HG02678 (cell line): ENCODE data around the gene PTPRD.

Experiments
- ATAC-seq: cut with Tn5 transposase; IDR thresholded peaks from one replicate; pipeline ENCODE4 v1.9.1; 2021; ENCODE audit warnings: mild to moderate bottlenecking, moderate library complexity; ENCODE audit not compliant: unreplicated experiment

PTPRD gene

GRCh38 chr9:8569823-8570222 is 2043.0 kb downstream of the PTPRD start:
- ATAC-seq: no peak

DNA sequence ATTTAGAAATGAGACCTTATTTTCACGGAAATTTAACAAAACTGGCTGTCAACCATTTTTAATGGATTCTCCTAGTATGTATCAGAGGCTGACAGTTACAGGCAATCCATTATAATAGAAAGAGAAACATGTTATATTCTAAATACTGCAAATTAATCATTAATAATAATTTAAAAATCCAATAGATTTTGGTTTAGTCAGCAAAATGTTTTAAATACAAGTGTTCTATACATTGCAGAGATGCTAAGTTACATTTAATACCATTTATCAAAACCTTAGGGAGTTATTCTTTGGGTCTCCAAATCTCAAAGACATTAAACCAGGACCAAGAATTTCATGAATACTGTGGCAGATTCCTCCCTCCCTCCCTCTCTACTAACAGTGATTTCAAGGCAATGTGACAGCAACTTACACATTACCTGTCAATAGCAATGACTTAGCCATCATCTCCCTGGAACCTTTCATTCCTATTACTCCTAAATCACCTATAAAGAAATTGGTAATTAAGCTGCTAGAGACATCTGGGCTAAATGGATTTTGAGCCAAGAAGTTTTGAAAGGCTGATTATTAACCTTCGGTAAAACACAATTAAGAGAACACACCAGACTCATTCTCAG is 2044.7 kb downstream of the PTPRD start:
- ATAC-seq: no peak

- ATAC-seq: no peak
These were observed 2047.8 kb downstream of the PTPRD start for GRCh38 chr9:8564960-8565359.

GRCh38 chr9:8560560-8561525 is 2052.0 kb downstream of the PTPRD start:
- ATAC-seq: no peak

GRCh38 chr9:8558176-8558575 is 2054.6 kb downstream of the PTPRD start:
- ATAC-seq: no peak

DNA sequence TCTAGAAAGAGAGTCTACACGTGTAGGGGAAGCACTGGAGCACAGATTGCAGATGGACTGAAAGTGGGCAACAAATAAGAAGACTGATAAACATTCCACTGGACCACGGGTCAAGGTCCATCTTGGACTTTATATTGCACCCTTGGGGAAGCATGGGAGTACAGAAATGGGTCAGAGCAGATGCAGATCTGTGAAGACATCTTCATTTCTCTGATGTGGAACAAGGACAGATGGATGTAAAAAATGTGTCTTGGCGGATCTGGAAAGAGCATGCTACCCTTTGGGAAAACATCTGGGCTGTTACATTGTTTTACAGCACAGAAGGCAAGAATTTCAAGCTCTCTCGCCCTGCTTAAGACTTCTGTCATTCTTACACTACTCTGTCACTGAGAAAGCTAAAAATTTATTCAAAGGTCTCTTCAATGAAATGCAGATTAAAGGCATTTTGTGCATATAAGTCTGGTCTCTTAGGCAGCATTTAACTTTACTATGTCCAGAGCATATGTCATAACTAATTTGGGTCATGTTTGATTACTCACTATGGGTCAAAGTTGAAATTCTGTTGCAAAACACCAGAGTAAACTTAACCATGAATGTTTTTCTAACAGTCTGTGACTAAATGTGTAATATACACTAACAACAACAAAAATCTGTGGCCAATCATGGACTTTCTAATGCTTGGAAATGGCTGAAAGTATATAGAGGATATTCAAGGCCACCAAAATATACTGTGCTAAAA is 2056.9 kb downstream of the PTPRD start:
- ATAC-seq: no peak

DNA sequence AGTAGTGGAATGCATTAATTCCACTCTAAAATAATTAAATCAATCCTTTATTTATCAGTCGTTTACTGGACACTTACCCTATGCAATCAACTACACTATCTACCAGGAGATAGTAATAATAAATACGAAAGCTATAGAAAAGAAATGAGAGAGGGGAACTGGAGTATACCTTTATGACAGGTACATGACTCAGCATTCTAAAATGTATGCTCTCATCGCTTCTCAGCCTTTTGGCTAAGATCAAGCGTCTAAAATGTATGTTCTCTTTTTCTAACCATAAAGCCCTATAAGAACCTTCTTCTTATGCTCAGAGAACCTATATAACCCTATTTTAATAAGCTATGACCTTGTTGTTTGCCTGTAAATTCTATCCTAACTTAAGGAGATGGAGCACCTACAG is 2059.4 kb downstream of the PTPRD start:
- no peak for ATAC-seq

DNA sequence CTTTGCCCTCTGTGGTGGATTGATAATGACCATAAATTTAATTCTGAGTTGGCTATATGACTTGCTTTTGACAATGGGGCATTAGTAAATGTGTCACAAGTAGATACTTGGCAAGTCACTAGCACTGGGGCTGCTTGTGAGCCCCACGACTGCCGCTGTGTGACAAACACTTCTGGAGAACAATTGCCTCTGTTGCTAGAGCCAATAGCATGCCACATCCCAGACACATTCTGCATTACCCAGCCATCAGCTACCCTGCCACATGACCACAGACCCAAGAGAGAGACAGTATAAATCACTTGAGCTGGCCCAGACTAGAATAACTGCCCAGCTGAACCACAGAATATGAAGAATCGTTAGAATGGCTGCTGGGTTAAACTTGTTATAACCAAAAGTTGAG is 2060.1 kb downstream of the PTPRD start:
- no peak for ATAC-seq

DNA sequence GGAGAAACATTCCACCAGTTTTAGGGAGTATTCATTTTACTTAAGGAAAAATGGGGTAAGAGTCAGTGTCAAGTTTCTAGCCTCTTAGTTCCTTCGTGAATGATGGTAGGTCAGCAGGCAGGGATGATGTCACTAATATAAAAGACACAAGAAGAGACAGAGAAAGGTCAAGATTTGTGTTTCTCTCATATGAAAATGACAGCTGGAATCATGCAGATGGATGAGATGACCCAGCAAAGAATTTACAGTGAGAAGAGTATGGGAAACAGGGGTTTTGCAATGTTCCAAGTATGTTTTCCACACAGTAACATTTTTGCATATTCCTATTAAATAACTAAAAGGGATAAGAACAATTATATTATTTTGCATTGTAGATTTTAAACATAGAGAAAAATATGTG is 2063.6 kb downstream of the PTPRD start:
- ATAC-seq: no peak

DNA sequence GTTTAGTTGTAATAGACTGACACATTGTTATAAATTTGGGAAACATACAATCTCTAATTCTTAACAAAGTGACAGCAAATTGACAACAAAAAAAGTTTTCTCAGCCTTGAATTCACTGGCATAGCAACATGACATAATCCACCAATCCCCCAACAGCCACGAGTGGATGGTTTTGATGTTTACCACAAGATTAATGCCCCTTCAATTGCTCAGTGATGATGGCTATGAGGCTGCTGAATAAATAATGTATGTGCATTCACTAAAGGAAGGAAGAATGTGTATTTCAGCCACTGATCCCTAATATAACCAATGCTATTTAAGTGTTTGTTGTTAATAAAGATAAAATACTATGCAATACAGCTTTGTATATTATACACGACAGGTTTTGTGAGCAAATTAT is 2069.6 kb downstream of the PTPRD start:
- ATAC-seq: no peak

- ATAC-seq: no peak
These were observed 2070.3 kb downstream of the PTPRD start for GRCh38 chr9:8542537-8542936.

DNA sequence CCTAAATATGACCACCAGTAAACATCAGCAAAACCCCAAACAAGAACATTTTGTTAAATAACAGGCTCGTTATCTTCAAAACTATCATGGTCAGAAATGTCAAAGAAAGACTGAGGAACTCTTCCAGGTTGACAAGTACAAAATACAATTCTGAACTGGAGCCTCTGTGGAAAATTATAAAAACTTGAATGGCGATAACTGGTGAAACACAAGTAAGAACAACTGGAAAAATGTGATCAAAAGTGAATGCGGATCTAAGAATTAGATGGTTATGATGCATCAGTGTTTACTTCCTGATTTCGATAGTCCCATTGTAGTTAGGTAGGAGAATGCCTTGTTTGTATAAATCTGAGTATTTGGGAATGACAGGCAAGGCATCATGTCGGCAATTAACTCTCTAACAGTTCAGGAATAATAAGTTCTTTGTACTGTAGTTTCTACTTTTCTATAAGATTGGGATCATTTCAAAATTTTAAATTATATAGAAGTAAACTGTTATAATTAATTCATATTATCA is 2073.1 kb downstream of the PTPRD start:
- ATAC-seq: no peak

DNA sequence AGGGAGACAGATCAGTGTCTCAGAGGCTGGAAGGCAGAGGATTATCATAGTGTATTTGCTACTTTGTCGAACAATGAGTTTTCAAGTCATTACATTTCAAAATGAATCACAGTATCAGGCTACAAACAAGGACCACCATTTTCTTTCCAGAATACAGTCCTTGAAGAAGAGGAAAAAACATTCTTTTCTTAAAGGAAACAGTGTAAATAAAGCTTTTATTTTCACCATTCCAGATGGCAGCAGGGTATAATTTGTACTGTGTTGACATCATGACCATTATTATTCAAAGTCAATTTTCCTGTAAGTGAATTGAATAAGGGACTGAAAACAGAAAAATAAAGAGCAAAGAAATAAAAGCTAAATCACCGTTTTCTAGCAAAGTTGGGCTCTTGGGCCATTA is 2076.0 kb downstream of the PTPRD start:
- ATAC-seq: no peak

DNA sequence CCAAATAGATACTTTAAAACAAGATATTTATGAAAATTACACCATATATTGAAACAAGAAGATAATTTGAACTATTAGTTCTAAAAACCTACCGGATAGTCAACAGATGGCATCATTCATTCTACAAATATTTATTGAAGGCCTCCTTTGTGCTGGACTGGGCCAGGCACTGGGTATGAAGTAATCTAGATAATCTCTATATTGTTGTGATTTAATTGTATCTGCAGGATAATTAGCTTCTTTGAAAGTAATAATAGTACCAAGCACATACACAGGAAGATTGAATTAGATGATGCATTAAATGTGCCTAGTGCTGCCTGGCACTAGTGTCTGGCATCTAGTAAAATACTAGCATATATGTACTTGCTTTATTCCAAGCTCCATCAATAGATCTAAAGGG is 2078.0 kb downstream of the PTPRD start:
- no peak for ATAC-seq

DNA sequence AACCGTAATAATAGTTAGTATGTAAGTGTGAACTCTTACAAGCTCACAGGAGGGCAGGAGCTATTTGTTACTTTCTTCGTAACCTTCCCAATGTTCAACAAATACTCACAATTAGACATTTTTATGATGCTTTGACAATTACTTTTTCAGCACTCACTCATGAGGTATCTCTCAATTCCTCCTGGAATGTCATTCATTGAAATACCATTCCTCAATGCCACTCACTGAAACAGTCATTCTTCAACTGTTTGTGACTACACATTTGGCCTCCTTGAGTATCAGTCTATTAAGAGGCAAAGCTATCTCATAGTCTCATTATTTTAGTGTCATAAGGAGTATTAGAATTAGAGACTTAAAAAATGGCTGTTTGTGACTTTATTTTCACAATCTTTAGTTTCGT is 2079.1 kb downstream of the PTPRD start:
- ATAC-seq: no peak

GRCh38 chr9:8531826-8532415 is 2080.9 kb downstream of the PTPRD start:
- no peak for ATAC-seq

- ATAC-seq: no peak
These were observed 2091.7 kb downstream of the PTPRD start for GRCh38 chr9:8521112-8521511.

DNA sequence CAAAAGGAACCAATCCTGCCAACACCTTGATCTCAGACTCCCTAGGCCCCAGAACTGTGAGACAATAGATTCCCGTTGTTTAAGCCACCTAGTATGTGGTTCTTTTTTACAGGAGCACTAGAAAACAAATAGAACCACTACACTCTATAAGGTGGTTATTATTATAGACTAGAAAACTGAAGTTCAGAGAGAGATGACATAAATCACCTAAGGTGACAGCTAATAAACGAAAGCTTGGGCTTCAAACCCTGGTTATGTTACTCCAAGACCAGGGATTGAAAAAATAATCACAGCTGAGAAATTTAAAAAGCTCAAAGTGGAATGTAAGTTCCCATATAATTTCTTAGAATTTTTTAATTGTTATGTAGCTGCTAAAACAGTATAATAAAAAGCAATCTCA is 2097.1 kb downstream of the PTPRD start:
- ATAC-seq: no peak

- ATAC-seq: no peak
These were observed 2098.0 kb downstream of the PTPRD start for GRCh38 chr9:8514760-8515159.

DNA sequence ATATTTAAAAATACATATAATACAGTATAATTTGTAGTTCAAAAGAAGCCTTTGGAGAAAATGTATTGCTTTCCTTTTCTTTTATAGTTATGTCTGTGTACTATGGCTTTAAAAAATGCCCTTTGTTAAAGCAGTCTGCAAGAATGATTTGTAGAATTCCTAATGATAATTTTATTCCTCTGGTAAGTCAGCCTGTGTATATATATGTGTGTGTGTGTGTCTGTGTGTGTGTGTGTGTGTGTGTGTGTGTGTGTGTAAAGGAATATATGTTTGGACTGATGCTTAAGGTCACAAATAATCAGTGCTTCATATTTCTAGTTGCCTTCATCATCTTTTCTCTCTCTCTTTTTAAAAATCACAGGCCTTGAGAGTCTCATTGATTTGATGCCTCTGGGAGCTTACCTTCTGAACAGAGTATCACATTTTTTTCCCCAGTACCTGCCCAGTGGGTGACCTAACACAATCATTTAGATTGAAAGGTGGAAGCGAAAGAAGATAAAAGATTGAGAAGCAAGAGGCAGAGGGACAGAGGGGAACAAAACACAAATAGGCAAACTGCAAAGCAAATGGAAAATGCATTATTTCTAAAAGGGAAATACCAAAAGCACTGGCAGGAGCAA is 2104.0 kb downstream of the PTPRD start:
- no peak for ATAC-seq

- ATAC-seq: no peak
These were observed 2118.2 kb downstream of the PTPRD start for GRCh38 chr9:8494571-8494970.
